Upper lobe of left lung (tissue), 4 donors: ENCODE measurements around the gene PPM1H.

ENCODE experiments used
- EP300 ChIP-seq, 4 donors: sonication (generic); formaldehyde crosslinking; IDR thresholded peaks; one replicate each; pipeline ENCODE4 v1.5.1; 2017; ENCODE audit warnings: antibody characterized with exemption in 4 of 4, control low read depth in 2 of 4
- POLR2A ChIP-seq, 4 donors: fragments of 450-650 bp; IDR thresholded peaks; one replicate each; pipeline ENCODE4 v1.5.1; 2016 to 2017; ENCODE audit warnings: antibody characterized with exemption in 4 of 4, mild to moderate bottlenecking in 2 of 4
- POLR2AphosphoS5 ChIP-seq, 2 donors: sonication (generic); formaldehyde crosslinking; IDR thresholded peaks; one replicate each; pipeline ENCODE4 v1.5.1; 2017; ENCODE audit warnings: antibody characterized with exemption in 2 of 2
- TF ChIP-seq, protein P1 (sequence below), 6 experiments: fragments of 450-650 bp in 4 of 6; fragments of 200-600 bp in 2 of 6; sonication (generic) in 2 of 6; IDR thresholded peaks; one replicate each; pipeline ENCODE4 v1.5.1; 2016 to 2019; ENCODE audit warnings: antibody characterized with exemption in 6 of 6

DNA sequence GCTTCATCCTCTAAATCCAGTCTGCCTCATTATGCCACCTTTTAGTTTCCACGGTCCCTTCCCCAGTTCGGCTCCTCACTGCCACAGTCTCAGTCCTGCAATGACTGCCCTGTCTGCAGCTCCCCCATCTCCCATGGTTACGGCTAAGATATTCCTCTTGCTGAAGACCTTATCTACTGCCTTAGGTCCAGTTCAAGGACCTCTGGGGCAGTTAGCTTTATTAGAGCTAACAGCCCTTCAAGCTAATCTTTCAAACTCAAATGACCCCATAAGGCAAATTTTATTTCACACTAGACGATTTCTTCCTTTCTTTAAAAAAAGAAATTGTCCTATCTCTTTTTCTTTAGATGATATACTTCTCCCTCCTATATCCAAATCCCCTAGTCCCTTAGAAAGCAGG, 253.6 kb downstream of the PPM1H start:
- TF ChIP-seq, protein P1, sequence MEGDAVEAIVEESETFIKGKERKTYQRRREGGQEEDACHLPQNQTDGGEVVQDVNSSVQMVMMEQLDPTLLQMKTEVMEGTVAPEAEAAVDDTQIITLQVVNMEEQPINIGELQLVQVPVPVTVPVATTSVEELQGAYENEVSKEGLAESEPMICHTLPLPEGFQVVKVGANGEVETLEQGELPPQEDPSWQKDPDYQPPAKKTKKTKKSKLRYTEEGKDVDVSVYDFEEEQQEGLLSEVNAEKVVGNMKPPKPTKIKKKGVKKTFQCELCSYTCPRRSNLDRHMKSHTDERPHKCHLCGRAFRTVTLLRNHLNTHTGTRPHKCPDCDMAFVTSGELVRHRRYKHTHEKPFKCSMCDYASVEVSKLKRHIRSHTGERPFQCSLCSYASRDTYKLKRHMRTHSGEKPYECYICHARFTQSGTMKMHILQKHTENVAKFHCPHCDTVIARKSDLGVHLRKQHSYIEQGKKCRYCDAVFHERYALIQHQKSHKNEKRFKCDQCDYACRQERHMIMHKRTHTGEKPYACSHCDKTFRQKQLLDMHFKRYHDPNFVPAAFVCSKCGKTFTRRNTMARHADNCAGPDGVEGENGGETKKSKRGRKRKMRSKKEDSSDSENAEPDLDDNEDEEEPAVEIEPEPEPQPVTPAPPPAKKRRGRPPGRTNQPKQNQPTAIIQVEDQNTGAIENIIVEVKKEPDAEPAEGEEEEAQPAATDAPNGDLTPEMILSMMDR (IDR thresholded peaks at IDR 0.05): no peak
- TF ChIP-seq POLR2AphosphoS5 (IDR thresholded peaks at IDR 0.05): no peak
- TF ChIP-seq EP300 (IDR thresholded peaks at IDR 0.05): no peak
- no peak for TF ChIP-seq POLR2A (IDR thresholded peaks at IDR 0.05)
